NCI-H526 treated with DMSO at 0.1 percent for 48 hours (cell line): ENCODE data around the gene AHNAK2.

Source experiments
- DNase-seq: peaks from one replicate; lab custom pipeline; 2025; lab: John Stamatoyannopoulos, UW

Gene AHNAK2

DNA sequence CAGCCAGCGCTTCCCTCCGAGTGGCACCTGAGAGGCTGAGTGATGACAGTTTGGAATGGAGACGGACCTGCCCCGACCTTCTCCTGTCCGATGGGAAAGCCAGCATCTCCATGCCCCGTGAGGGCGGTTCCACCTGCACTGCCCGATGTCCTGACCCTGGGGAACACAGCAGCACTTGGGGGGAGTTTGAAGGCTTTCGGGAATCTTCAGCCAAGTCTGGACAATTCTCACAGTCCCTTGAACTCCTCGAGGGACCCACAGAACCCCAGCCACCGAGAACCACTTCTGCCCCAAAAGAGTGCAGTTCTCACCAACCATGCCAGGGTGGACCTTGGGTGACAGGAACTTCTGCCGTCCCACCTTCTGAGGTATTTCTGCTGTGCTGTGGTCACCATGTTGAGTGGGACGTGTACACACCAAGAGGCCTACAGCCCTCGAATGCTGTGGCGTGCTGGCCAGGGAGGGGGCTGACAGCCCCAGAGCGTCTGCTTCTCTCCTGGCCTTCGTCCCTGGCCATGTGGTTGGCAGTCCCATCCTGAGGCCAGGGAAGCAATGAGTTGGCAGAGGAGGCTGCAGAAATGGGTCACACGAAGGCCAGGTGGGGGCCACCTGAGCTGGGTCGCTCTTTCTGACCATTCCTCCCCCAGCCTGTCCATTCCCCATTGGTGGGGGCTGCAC is 8.5 kb upstream of the AHNAK2 start:
- DNase-seq, result no peak

DNA sequence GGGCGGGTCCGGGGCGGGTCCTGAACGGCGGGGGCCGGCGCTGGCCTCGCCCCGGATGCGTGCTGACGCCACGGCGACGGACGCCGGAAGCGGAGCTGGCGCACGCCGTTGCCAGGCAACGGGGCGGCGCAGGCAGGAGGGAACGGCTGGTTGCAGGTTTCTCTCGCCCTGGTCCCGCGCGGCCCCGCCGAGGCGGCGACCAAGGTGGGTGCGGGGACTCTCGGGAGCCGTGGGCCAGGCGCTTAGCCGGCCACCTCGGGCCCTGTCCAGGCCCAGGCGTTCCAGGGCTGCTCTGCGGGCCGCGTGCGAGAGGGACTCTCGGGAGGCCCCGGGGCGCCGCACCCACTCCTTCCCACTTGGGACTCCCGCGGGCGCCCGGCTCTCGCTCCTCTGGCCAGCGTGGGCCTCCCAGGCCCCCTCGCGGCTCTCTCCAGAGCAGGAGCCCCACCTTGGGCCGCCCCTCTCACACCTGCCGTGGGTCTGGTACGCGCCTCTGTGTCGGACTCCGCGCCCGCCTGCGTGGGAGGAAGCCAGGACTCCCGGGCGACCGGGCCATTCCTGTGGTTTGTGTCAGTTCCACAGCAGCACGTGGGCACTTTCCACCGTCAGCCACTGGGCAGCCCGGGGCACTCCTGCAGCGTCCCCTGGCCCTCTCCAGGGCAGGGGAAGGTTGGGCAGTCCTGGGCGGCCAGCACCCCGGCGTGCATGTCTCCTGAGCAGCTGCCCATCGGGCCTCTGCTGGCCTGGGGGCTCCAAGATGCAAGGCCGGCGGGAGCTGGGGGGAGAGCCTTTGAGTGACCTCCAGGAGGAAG is 7.7 kb upstream of the AHNAK2 start, which contains the start of gene CLBA1:
Gene CLBA1, plus strand, starts transcription at position 114 of the 812 bp plus-strand sequence. Its CDS starts 644 bp downstream, at position 758.
- peak; percentile 40 for DNase-seq

DNA sequence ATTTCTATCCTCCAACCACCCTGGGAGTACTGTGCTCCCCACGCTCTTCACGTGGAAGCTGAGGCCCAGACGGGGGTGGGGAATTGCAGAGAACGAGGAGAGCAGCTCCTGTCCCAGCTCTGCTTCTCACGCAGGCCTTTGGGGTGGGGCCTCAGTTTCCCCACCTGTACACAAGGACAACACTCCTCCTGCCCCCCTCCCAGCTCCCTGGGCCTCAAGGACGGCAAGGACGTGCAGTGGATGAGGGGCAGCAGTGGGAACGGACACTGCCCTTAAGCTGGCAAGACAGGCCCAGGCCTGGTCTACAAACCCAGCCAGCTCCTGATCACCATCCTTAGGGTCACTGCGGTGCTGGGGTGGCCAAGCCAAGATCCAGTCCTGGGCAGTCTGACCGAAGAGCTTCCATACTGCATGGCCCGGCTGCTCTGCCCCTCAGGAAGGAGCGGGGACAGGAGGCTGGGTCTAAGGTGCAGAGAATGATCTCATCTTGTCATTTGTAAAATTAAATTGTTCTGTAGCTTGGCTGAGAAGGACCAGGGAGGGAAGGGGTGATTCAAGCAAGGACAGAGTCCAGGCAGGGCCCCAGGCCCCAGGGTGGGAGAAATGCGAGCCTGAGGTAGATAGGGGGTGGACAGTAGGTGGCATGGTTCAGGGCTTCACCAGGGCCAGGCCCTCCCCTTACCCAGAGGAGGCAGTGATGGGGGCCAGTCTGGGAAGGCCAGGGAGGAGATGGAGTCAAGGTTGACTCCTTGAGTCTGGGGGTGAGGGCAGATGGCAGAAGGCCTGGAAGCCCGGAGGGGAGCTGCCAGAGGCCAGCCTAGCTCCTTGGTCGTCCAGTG is 6.1 kb upstream of the AHNAK2 start:
- no peak for DNase-seq

DNA sequence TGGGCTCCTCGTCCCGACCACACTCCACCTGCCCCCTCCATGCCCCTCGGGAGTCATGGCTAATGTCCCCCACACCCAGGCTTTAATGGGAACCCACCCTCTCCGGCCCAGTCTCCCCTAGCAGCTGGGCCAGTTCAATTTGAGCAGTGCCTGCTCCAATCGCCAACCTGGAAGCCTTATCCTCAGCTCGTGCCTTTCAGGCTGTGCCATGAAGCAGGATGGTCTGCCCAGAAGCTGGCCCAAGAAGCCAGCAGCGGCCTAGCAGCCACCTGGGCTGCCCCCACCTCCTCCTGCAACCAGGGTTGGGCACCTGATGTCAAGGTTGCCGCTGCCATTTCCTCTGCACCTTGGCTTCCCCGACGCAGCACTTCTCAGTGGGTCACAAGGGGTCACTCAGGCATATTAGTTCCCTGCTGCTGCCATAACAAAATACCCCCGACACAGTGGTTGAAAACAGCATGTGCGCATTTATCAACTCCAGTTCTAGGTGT is 5.1 kb upstream of the AHNAK2 start:
- no peak for DNase-seq

DNA sequence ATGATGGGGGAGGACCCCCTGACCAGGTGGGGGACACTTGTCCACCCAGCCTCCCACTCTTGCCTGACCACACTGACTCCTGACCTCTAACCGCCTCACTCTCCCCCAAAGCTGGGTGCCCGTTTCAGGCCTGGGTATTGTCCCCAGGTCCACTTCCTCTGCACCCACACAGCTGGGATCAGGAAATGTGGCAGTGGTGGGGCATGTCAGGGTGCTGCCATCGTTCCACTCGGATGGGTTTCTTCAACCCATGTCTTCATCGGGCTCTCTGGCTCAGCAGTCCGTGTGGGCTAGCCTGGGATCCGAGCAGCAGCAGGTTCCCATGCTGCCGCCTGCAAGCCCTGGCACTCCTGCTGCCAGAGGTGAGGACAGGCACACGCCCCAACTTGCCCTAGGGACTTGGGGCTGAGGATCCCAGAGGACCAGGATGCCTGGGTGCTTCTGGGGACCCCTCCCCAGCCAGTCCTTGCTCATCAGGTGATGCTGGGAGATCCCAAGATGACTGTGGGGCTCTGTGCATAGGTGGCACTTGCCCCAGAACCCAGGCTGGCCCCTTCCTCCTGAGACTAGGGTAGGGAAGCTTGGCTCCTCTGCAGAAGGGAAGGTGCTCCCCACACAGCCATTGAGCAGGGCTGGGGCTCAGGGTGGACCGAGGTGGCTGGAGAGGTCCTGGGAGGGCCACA is 4.5 kb upstream of the AHNAK2 start:
- DNase-seq, result no peak

DNA sequence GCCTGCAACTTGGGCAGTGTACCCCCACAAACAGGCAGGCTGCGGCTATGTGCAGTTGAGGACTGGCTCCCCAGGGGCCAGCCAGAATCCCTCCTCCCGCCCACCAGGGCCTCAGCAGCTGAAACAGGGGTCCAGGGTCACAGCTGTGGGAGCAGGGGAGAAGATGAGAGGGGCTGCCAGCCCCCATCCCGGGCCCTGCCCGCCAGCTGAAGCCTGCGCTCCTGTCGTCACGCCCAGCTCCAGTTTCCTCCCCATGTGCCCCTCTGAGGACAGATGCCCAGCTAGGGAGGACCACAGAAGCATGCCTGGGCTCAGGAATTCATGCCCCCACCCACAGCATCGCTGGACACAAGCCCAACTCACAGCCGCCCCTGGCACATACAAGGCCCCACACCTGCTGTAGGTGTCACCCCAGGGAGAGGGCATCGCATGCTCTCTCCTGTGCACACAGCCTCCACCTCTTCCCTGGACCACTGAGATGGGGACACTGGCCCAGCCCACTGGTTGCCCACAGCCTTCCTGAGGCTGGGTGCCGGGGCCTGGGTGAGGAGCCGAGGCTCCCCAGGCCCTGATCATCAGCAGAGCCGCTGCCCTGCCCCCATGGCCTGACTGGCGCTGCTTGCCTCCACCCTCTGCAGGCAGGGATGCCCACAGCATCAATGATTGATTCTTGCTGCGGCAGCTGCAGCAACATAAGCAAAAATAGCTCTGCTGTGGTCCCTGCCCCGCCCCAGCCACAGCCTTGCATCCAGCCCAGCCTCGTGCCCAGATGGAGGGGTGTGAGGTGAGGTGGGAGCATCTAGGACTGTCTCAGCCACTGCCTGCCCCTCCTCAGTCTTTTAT is 3.7 kb upstream of the AHNAK2 start:
- no peak for DNase-seq

DNA sequence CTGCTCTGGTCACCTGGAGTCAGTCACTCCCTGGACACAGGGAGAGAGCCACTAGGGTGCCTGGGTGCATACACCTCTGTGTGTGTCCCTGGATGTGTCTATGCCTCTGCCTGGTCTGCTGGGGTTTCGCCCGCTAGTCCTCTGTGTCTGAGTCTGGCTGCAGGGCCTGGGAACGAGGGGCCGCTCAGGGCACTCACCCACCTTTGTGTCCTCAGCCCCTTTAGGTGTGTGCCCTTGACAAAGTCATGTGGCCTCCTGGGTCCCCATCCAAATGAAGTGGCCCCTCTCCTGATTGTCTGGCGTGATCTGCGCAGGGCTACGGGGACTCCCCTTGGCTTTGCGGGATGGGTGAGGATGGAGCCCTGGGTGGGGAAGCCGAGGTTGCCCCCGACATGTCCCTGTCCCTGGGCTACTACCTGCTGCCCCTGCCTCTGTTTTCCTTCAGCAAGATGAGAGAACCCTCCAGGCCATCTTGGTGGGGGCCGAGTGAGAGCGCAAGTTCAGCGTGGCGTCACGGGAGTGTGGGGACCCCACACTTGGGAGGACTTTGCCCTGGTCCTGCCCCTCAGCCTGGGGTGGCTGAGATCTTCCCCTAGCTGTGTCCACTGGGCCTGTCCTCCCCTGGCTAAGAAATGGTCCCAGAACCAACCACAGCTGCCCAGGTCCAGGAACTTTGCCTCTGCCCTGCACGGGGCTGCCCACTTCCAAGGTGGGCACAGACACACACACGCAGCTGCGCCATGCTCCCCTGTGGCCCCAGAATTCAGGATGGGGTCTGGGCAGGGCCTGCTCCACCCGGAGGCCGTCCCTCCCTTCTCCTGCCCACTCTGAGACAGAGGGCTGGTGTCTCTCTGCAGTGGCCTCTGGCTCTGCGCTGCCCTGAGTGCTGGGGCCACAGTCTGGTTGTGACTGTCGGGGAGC is 2.7 kb upstream of the AHNAK2 start:
- DNase-seq, result no peak

DNA sequence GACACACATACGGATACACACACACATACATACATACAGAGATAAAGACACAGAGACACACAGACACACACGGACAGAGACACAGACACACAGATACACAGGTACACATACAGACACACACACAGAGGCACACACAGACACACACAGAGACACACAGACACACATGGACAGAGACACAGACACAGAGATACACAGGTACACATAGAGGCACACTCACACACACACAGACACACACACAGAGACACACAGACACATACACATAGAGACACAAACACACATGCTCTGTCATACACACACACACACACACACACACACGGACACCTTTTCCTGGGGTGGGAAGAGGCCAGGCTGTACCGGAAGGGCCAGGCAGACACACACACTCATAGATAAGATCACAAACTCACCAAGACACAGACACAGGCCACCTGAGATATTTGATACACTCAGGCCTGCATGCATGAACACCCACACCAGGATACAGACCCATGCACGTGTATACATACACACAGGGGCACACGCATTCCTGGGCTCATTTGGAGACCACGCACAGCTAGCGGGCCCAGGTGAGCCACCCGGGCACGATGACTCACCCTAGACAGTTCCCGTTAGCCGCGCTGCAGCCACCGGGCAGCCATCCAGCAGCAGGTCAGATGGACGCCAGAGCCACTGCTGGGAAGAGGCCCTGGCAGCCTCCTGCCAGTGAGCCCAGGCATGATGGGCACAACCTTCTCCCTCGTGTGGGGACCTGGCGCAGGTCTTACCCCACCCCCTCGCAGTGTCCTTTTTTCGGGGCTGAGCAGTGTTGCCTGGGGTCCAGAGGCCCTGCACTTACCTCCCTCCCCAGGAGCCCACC is 1.8 kb upstream of the AHNAK2 start:
- DNase-seq, result no peak

DNA sequence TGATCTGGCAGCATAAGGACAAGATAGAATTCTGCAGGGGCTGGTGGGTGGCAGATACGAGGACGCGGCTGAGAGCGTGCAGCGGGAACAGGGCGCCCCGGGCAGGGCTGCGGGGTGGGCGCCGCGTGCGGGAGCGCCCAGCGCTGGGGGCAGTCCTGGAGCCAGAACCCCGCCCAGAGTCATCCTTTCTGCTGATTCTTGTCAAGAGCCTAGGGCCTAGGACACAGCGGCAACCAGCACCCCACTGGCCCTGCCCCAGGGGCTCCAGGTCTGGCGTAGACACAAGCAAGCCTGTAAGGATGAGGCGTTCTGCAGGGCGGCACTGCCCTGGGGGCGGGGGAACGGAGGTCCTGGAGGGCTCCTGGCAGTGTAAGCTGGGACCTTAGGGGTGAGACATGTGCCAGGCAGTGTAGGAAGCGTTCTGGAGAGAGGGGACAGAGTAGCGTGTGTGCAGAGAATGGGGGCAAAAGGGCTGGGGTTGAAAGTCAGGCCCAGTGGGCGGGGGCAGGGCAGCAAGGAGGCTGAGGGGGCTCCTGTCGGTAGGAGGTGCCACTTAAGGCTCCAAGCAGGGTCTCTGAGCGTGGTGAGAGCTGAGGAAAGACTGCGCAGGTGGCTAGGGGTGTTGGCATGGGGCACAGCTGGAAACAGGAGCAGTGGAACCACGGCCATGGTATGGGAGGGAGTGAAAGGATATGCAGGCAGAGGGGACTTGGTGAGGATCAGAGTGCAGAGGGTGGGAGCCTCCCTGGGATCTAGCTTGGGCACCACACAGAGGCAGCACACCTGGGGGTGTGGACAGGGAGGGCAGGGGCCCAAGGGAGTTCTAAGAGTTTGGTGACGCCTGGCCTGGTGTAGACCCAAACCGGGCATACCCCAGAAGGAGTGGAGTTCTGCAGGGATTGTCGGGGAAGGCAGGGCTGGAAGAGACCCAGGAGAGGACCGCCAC is 845 bp upstream of the AHNAK2 start:
- no peak for DNase-seq

DNA sequence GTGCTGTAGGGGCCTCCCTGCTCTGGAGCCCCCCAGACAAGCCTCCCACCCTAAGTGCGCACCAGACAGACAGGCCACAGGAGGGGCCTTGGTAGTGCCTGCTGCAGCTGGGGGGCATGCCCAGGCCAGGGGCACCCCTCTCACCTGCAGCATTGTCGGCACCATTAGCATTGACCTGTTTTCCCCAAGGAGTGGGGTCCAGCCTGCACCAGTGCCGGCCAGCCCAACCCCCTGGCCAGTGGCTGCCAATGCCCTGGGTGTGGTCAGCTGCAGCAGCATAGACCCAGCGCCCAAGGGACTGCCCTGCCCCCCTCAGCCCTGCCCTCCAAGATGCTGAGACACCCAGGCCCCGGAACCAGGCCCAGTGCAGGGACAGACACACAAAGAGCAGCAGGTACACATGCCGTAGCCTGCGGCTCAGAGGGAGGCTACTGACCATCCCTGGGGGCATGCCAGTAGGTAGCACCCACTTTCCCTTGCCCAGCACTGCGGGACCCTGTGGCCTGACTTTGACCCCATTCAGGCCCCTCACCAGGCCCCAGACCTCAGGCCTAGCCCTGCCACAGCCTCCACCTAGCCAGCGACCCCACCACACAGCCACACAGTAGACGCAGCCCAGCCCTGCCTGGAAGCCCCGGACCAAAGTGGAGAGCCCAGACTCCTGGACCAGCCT is 1.0 kb downstream of the AHNAK2 start:
- DNase-seq, result no peak

DNA sequence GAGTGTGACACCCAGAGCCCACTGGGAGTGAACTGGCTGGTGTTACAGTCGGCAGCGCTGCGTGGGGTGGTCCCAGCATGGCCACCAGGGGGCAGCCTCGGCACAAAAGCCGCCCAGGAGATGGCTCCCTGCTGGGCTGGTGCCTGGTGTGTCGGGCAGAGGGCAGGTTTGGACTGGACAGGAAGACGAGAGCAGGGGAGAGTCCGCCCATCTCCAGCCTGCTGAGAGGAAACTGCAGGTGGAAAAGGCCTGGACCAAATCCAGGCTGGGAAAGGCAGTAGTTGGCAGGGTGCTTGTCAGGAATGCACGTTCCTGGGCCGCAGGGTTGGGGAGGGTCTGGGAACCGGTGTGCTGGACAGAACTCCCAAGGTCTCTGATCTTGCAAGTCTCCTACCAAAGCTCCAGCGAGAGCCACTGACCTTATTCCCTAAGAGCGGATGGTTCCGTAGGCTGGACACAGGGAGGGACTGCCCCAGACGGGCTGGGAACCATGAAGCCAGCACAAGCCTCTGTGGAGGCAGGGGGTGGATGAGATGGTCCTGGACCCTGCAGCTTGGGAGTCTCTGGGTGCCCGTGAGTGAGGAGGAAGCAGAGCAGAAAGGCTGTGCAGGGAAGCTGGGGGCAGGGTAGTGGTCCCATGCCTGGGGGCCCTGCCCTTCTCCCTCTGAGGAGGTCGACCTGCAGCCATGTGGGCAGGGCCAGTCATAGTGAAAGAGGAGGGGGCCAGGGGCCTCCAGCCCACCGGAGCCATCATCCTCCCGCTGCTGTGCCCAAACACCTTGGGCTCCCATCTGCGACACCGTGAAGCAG is 1.8 kb downstream of the AHNAK2 start:
- DNase-seq, result peak; percentile 75

DNA sequence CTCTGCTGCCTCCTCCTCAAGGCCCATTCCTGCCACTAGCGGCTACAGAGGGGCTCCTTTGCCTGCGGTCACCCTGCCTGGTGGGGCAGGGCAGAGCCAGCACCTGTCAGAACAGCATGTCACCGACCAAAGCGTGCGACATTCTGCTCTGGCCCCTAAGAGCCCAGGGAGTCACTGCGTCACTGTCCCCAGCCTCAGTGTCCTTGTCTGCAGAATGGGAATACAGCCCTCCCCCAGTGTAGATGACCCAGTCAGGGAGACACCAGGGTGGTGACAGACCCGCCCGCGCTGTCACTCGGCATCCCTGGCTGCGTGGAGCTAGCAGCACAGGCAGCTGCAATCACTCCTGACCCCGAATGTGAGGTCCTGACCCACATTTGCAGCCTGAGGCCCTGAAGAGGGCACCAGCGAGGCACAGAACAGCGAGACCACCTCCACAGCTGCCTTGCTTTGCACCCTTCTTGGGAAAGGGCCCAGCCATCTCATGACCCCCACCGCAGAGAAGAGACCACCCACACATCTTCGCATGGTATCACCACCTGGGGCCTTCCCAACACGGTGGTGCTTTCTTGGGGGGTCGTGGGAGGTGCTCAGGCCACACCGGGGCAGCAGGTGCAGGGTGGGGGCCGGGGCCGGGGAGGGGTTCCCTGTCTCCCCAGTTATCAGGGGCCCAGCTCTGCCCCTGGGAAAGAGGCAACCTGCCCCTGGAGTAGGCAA is 2.5 kb downstream of the AHNAK2 start:
- DNase-seq, result no peak

DNA sequence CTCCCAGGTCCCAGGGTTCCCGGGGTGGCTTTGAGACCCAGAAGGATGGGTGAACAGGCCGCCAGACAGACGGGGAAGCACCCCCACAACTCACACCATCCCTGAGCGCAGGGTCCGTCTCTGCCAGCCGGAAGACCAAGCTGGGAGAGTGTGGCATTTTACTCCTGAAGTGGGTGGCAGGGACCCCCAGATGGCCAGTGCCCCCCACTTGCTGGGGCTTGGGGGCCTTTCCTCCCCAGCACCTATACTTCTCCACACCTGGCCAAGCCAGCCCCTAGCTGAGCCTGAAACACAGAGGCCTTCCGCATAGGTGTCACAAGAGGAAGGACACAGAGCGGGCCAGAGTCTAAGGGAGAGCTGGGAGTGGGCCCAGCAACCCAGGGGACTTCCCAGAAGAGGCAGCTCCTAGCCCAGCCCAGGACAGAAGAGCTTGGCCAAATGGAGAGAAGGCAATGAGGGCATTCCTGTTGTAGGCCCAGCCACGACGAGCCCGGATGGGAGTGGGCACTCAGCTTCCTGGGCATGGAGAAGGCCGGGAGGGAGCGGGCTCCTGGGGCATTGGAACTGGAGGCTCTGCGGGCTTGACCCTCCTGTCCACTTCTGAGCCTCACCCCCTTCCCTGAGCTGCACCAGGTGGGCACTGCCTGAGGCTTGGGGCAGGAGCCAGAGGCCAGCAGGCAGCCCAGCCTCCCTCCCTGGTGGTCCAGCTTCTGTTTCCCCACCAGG is 3.3 kb downstream of the AHNAK2 start:
- no peak for DNase-seq

DNA sequence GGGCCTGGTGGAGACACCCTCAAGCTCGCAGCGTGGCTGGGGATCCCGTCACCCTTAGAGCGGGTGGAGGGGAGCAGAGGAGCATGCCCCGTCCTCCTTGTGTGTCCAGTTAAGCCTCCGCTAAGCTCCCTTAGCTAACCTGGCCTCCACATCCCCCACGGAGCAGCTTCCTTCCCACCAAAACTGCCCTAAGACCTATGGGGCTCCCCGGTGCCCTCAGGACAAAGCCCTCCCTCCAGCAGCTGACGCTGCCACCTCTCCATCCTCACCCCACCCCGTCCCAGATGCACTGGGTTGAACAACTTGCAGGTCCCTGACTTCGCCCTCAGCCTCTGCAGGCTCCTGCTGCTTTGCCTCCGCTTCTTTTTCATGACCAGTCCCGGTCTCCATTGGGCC is 4.0 kb downstream of the AHNAK2 start:
- no peak for DNase-seq
